HEK293 (cell line): Measurements from ENCODE around the gene PASK.

Experiments
- CTCF ChIP-seq: fragments of 450-650 bp; formaldehyde crosslinking; IDR thresholded peaks from 2 replicates; pipeline ENCODE4 v1.5.1; 2016; ENCODE audit warnings: missing biosample characterization, missing genetic modification characterization
- ELK4 ChIP-seq: IDR thresholded peaks from 2 replicates; pipeline ENCODE4 v1.6.1; 2011; ENCODE audit warnings: mild to moderate bottlenecking, low read depth, low read length, borderline replicate concordance
- KLF17 ChIP-seq: fragments of 450-650 bp; formaldehyde crosslinking; IDR thresholded peaks from 2 replicates; pipeline ENCODE4 v1.5.1; 2016; ENCODE audit warnings: missing biosample characterization, missing genetic modification characterization
- PBX3 ChIP-seq: sonication (generic); formaldehyde crosslinking; IDR thresholded peaks from 2 replicates; pipeline ENCODE4 v1.8.1; 2022; ENCODE audit warnings: mild to moderate bottlenecking, moderate library complexity, missing genetic modification reagents
- SP3 ChIP-seq: fragments of 450-650 bp; formaldehyde crosslinking; IDR thresholded peaks from 2 replicates; pipeline ENCODE4 v1.5.1; 2016; ENCODE audit warnings: missing biosample characterization, missing genetic modification characterization
- TSHZ1 ChIP-seq: fragments of 450-650 bp; formaldehyde crosslinking; IDR thresholded peaks from 2 replicates; pipeline ENCODE4 v1.5.1; 2016; ENCODE audit warnings: missing biosample characterization, missing genetic modification characterization, borderline replicate concordance
- ZBTB21 ChIP-seq: fragments of 450-650 bp; formaldehyde crosslinking; IDR thresholded peaks from 2 replicates; pipeline ENCODE4 v1.5.1; 2017; ENCODE audit warnings: missing biosample characterization, missing genetic modification characterization
- ZBTB6 ChIP-seq: fragments of 450-650 bp; formaldehyde crosslinking; IDR thresholded peaks from 2 replicates; pipeline ENCODE4 v1.5.1; 2017; ENCODE audit warnings: missing biosample characterization, missing genetic modification characterization
- ZNF112 ChIP-seq: fragments of 450-650 bp; formaldehyde crosslinking; IDR thresholded peaks from 2 replicates; pipeline ENCODE4 v1.5.0; 2017; ENCODE audit warnings: missing biosample characterization, missing genetic modification characterization
- ZNF121 ChIP-seq: fragments of 450-650 bp; formaldehyde crosslinking; IDR thresholded peaks from 2 replicates; pipeline ENCODE4 v1.5.1; 2016; ENCODE audit warnings: missing biosample characterization, missing genetic modification characterization
- ZNF16 ChIP-seq: fragments of 450-650 bp; formaldehyde crosslinking; IDR thresholded peaks from 2 replicates; pipeline ENCODE4 v1.5.1; 2016; ENCODE audit warnings: low read depth, missing biosample characterization, missing genetic modification characterization
- ZNF184 ChIP-seq: fragments of 450-650 bp; IDR thresholded peaks from 2 replicates; pipeline ENCODE4 v1.5.1; 2018; ENCODE audit warnings: missing biosample characterization, mild to moderate bottlenecking, missing genetic modification characterization
- ZNF529 ChIP-seq: fragments of 450-650 bp; formaldehyde crosslinking; IDR thresholded peaks from 2 replicates; pipeline ENCODE4 v1.5.1; 2017; ENCODE audit warnings: missing genetic modification characterization, missing biosample characterization; ENCODE audit not compliant: insufficient replicate concordance
- ZNF830 ChIP-seq: fragments of 450-650 bp; IDR thresholded peaks from 2 replicates; pipeline ENCODE4 v1.5.0; 2018; ENCODE audit warnings: missing biosample characterization, missing genetic modification characterization, low read depth, mild to moderate bottlenecking, moderate library complexity

GRCh38 chr2:241137276-241138190, 11.7 kb downstream of the PASK start:
- TF ChIP-seq CTCF (tag by site-specific recombination) (no peak), TSHZ1 (no peak), SP3 (tag by site-specific recombination) (no peak), ZNF121 (tag by site-specific recombination) (no peak), ZBTB6 (tag by site-specific recombination) (no peak), ZNF529 (tag by site-specific recombination) (no peak), ZNF184 (tag by site-specific recombination) (no peak), PBX3 (no peak), ZNF830 (no peak), ZNF16 (tag by site-specific recombination) (no peak), ZNF112 (tag by site-specific recombination) (no peak), ZBTB21 (no peak), KLF17 (tag by site-specific recombination) (no peak), ELK4 (no peak)
